Measurements from ENCODE around the gene SAMD4A. TPM values are rescaled to one million over a fixed set of nuclear protein-coding genes. Genes with fewer than 3 reads are reported as not detected.

Gene SAMD4A
- total RNA-seq, 4 donors from 2014 or later, result 7.9 to 18.7 (median 14.4) TPM

GRCh38 chr14:54806616-54807015 is 239.7 kb downstream of the SAMD4A start:
- intact Hi-C loops (cut with DNase I; ENCODE audit: low total_unique reads), result no loop called here
- DNase-seq (ENCODE audit: low spot score in 2 of 2), result no peak
- WGBS, 2 donors, result 89 to 92% methylated on average over 10 of the region's 10 CpGs
- TF ChIP-seq POLR2A (IDR thresholded peaks at IDR 0.05) (no peak), CTCF (IDR thresholded peaks at IDR 0.05) (no peak)
- no peak overlapping the region for H3K4me3 ChIP-seq (ENCODE audit: low read depth, poor library complexity, severe bottlenecking)

GRCh38 chr14:54807428-54807827 is 240.5 kb downstream of the SAMD4A start:
- WGBS, 2 donors, result 85 to 90% methylated on average over 6 of the region's 6 CpGs
- no peak for DNase-seq (ENCODE audit: low spot score in 2 of 2)
- intact Hi-C loops (cut with DNase I; ENCODE audit: low total_unique reads), result no loop called here
- H3K4me3 ChIP-seq (ENCODE audit: low read depth, poor library complexity, severe bottlenecking), result no peak overlapping the region
- no peak for TF ChIP-seq CTCF (IDR thresholded peaks at IDR 0.05)
- TF ChIP-seq POLR2A (IDR thresholded peaks at IDR 0.05), result no peak

- H3K4me3 ChIP-seq (ENCODE audit: low read depth, poor library complexity, severe bottlenecking), result no peak overlapping the region
- DNase-seq (ENCODE audit: low spot score in 2 of 2), result no peak
- 88 to 89% methylated on average over 7 of the region's 7 CpGs for WGBS, 2 donors
- TF ChIP-seq POLR2A (IDR thresholded peaks at IDR 0.05), result no peak
- no peak for TF ChIP-seq CTCF (IDR thresholded peaks at IDR 0.05)
- intact Hi-C loops (cut with DNase I; ENCODE audit: low total_unique reads), result no loop called here
Observed at GRCh38 chr14:54807881-54808280, 241.0 kb downstream of the SAMD4A start.

- no peak for TF ChIP-seq CTCF (IDR thresholded peaks at IDR 0.05)
- TF ChIP-seq POLR2A (IDR thresholded peaks at IDR 0.05), result no peak
- intact Hi-C loops (cut with DNase I; ENCODE audit: low total_unique reads), result no loop called here
- WGBS, 2 donors, result 77 to 79% methylated on average over 8 of the region's 8 CpGs
- no peak overlapping the region for H3K4me3 ChIP-seq (ENCODE audit: low read depth, poor library complexity, severe bottlenecking)
- DNase-seq (ENCODE audit: low spot score in 2 of 2), result no peak
Observed at GRCh38 chr14:54808326-54809161, 241.6 kb downstream of the SAMD4A start.

GRCh38 chr14:54809767-54810166 is 242.8 kb downstream of the SAMD4A start:
- no peak for DNase-seq (ENCODE audit: low spot score in 2 of 2)
- intact Hi-C loops (cut with DNase I; ENCODE audit: low total_unique reads), result no loop called here
- 91 to 94% methylated on average over 8 of the region's 8 CpGs for WGBS, 2 donors
- TF ChIP-seq POLR2A (IDR thresholded peaks at IDR 0.05) (no peak), CTCF (IDR thresholded peaks at IDR 0.05) (no peak)
- H3K4me3 ChIP-seq (ENCODE audit: low read depth, poor library complexity, severe bottlenecking), result no peak overlapping the region

- H3K4me3 ChIP-seq (ENCODE audit: low read depth, poor library complexity, severe bottlenecking), result no peak overlapping the region
- 68 to 69% methylated on average over 6 of the region's 6 CpGs for WGBS, 2 donors
- intact Hi-C loops (cut with DNase I; ENCODE audit: low total_unique reads), result no loop called here
- TF ChIP-seq CTCF (IDR thresholded peaks at IDR 0.05), result no peak
- TF ChIP-seq POLR2A (IDR thresholded peaks at IDR 0.05), result no peak
- DNase-seq (ENCODE audit: low spot score in 2 of 2), result no peak
Observed at GRCh38 chr14:54812617-54813016, 245.7 kb downstream of the SAMD4A start.

All from lower leg skin (tissue), 4 donors.